ENCODE results near the gene SLC2A4RG. TPM values are rescaled to one million over a fixed set of nuclear protein-coding genes. Genes with fewer than 3 reads are reported as not detected.

SLC2A4RG gene
- total and polyA plus RNA-seq, 2 of the 13 experiments (the other 11 are each of a cell fraction or from before 2014, with no cell fraction given) = 91.4 to 95.9 TPM

- TF ChIP-seq TAF15 (IDR thresholded peaks at IDR 0.05; ENCODE audit: low read depth, low read length, poor library complexity, severe bottlenecking) = no peak
- no peak for TF ChIP-seq TBX3 (IDR thresholded peaks at IDR 0.05; ENCODE audit: borderline replicate concordance)
- TF ChIP-seq E2F2 (CRISPR knock-in tag; IDR thresholded peaks at IDR 0.05; ENCODE audit: borderline replicate concordance) = no peak
- TF ChIP-seq ZBTB46 (CRISPR knock-in tag; IDR thresholded peaks at IDR 0.05; ENCODE audit: borderline replicate concordance) = no peak
- no peak for TF ChIP-seq ZNF225 (CRISPR knock-in tag; IDR thresholded peaks at IDR 0.05)
- no peak for TF ChIP-seq CENPX (CRISPR knock-in tag; IDR thresholded peaks at IDR 0.05)
- no peak for TF ChIP-seq ZNF563 (CRISPR knock-in tag; IDR thresholded peaks at IDR 0.05)
- TF ChIP-seq THAP7 (CRISPR knock-in tag; IDR thresholded peaks at IDR 0.05) = peak; percentile 90; the same call in 1 of the 2 replicates
- peak; percentile 75 for TF ChIP-seq RXRA (CRISPR knock-in tag; IDR thresholded peaks at IDR 0.05)
- TF ChIP-seq ZNF329 (CRISPR knock-in tag; IDR thresholded peaks at IDR 0.05; ENCODE audit: low read depth) = no peak
- TF ChIP-seq THYN1 (CRISPR knock-in tag; IDR thresholded peaks at IDR 0.05; ENCODE audit: borderline replicate concordance, low read depth) = no peak
- TF ChIP-seq LCORL (IDR thresholded peaks at IDR 0.05) = no peak
- peak; percentile 85 for TF ChIP-seq LCORL (CRISPR knock-in tag; IDR thresholded peaks at IDR 0.05)
- TF ChIP-seq FOXJ3 (CRISPR knock-in tag; IDR thresholded peaks at IDR 0.05; ENCODE audit: borderline replicate concordance) = no peak; the same call in 1 of the 2 replicates
- TF ChIP-seq ZFP36L2 (CRISPR knock-in tag; IDR thresholded peaks at IDR 0.05) = no peak
- no peak; the same call in 1 of the 2 replicates for TF ChIP-seq MYPOP (CRISPR knock-in tag; IDR thresholded peaks at IDR 0.05)
- TF ChIP-seq CTCF (CRISPR knock-in tag; IDR thresholded peaks at IDR 0.05) = peak; percentile 26
- TF ChIP-seq MAFK (conservative IDR thresholded peaks at IDR 0.05 in 1 of 2, IDR thresholded peaks at IDR 0.05 in 1 of 2; ENCODE audit: low read length in 2 of 2) = no peak
These were observed 25.7 kb downstream of the SLC2A4RG start (continued) for GRCh38 chr20:63765082-63765873.

Measured in HepG2 (cell line).